ENCODE data around the gene COMMD1.

- TF ChIP-seq CTCF (conservative IDR thresholded peaks at IDR 0.05; ENCODE audit: low read depth, low read length) (no peak), EZH2 (IDR thresholded peaks at IDR 0.05; ENCODE audit: low read length, unreplicated experiment) (no peak), EZH2phosphoT487 (IDR thresholded peaks at IDR 0.05; ENCODE audit: borderline replicate concordance, low read length) (no peak)
These were observed 231.7 kb downstream of the COMMD1 start for GRCh38 chr2:62136956-62137830.

All from PC-3 (cell line).